ENCODE data around the gene CMKLR1.

Gene CMKLR1

GRCh38 chr12:108360487-108360886 is 21.4 kb upstream of the CMKLR1 start:
- DNase-seq: no peak

- DNase-seq: no peak
Observed at GRCh38 chr12:108360057-108360456, 20.9 kb upstream of the CMKLR1 start.

GRCh38 chr12:108358580-108358965 is 19.5 kb upstream of the CMKLR1 start:
- DNase-seq: no peak

DNA sequence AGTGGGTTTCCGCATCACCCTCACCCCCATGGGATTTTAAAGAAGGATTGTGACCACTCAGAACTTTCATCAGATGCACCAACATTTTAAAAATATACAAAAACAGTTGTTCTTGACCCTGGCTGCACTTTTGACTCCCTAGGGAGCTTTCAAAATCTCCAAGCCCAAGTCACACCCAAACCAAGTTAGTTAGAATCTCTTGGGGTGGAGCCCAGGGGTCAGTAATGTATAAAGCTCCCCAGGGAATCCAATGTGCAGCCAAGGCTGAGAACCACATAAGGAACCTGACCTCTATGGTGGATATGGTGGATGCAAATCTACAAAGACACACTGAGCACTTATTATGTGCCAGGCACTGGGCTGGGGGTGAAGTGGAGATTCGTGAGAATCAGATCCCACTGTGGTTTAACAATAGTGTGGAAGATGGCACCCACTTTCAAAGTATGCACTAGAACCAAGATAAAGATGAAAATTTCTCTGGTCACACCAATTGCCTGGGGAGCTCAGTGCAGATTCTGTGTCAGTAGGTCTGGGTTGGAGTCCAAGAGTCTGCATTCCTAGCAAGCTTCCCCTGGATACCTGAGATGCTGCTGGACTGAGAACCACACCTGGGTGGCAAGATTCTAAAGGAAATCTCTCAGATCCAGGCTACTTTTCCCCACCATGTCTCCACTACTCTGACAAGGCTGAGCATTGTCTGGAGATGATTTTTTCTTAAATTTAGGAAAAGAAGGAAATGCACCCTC is 18.9 kb upstream of the CMKLR1 start:
- DNase-seq: no peak

DNA sequence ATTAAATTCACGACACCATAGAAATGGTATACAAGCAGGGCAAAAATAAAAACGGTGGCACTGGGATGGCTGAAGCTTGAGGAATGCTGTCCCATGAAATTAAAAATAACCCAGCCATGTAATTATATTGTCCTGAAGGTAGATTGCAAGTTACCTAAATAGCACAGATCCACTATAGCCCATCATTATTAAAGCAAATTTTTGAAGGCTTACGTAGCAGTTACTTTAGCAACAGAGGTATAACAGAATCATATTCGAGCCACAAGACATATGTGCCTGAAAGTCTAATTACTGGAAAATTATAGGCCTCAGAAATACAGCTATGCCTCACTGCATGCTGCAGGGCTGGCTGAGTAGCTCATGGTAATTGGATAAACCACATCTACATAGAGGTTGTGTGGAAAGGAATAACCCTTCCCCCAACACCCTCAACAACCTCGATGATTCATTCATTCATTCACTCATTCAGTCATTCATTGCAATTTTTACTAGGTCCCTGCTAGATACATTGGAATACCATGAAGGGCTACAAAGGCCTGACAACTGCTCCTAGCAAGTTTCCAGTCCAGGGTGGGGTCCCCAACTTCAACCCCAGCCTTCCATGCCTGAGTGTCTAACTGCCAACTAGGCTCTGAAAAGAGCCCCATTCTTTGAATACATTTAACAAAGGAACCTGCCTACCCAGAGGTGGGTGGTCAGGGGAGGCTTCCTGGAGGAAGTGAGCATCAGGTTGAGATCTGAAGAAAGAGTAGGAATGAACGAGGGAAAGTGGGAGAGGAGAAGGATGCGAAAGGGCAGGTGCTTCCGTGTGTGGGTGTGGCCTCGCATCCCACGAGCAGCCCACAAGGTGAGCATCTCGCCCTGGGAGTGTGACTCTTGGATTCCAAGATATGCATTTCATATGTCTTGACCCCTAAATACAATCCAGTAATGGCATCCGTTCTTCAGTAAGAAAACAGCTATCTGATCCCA is 18.0 kb upstream of the CMKLR1 start:
- no peak for DNase-seq

GRCh38 chr12:108355069-108355468 is 16.0 kb upstream of the CMKLR1 start:
- DNase-seq: no peak

- no peak for DNase-seq
Observed at GRCh38 chr12:108352591-108352990, 13.5 kb upstream of the CMKLR1 start.

GRCh38 chr12:108350511-108350910 is 11.4 kb upstream of the CMKLR1 start:
- no peak for DNase-seq

GRCh38 chr12:108349278-108349688 is 10.2 kb upstream of the CMKLR1 start:
- no peak for DNase-seq

GRCh38 chr12:108348842-108349241 is 9.7 kb upstream of the CMKLR1 start:
- DNase-seq: no peak

DNA sequence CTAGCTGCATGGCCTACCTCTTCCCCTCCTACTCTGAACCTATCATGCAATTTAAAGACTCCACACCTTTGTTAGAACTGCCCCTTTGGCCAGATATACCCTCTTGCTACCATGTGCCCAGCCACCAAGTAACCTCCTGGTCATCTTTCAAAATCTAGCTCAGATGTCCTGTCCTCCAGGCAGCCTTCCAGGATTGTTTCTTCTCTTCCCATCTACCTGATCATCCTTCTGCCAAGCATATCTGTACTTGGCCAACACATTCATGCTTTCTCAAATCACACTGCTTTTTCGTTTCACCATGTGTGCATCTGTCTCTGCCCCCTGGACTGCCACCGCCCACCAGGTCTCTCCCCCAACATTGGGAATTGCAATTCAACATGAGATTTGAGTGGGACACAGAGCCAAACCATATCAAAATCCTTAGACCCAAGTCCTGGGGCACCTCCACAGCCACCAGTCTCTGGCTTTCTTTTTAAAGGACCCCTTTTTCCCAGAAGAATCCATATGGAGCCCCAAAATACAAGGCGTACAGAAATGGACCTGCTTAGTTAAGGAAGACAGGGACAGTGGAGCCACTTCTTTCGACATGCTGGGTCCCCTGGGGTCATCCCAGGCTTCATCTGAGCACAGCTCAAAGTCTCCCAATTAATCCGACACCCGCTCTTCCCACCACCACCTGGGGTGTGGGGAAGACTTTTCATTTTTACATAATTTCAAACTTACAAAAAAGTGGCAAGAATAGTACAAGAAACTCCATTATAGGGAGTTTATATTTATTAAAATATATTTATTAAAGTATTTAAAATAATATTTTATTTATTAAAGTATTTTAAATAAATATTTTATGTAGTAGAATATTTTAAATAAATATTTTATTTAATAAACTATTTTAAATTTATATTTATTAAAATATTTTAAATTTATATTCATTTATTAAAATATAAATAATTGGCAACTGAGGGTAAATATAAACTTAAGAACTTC is 7.9 kb upstream of the CMKLR1 start:
- DNase-seq: no peak

- DNase-seq: no peak
Observed at GRCh38 chr12:108345716-108346633, 6.9 kb upstream of the CMKLR1 start.

- no peak for DNase-seq
Observed at GRCh38 chr12:108342985-108343384, 3.9 kb upstream of the CMKLR1 start.

DNA sequence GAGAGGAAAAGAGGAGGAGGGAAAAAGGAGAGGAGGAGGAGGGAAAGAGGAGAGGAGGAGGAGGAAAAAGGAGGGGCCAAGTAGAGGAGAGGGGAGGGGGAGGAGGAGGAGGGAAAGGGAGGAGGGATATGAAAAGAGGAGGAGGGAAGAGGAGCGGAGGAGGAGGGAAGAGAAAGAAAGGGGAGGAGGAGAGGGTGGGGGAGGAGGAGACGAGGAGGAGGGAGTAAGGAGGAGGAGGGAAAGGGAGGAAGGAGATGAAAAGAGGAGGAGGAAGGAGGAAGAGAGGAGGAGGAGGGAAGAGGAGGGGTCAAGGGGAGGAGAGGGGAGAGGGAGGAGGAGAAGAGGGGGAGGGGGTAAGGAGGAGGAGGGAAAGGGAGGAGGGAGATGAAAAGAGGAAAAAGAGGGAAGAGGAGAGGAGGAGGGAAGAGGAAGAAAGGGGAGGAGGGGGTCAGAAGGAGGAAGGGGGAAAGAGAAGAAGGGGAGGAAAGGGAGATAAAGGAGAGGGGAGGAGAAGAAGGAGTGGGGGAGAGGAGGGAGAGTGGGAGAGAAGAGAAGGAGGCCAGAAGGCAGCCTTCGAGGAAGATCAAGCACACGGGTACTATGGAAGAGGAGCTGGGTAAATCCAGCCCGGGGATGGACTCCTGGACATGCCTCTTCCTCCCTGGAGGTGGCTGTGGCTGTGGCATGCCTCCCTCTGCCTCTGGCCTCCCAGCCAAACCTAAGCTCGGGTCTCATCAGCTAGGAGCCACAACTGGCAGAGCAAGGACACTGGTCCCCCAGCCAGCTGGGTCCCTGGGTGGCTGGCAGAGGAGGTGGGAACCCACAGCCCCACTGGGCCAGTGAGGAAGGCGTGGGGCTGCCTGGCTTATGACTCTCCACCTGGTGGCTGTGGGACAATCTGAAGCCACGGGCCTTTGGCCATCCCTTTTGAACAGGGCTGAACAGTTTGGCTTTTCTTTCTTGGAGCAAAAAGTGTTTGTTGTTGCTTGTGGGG is 3.0 kb upstream of the CMKLR1 start:
- no peak for DNase-seq

- DNase-seq: no peak
Observed at GRCh38 chr12:108341356-108341755, 2.2 kb upstream of the CMKLR1 start.

- DNase-seq: no peak
Observed at GRCh38 chr12:108340037-108340436, 926 bp upstream of the CMKLR1 start.

DNA sequence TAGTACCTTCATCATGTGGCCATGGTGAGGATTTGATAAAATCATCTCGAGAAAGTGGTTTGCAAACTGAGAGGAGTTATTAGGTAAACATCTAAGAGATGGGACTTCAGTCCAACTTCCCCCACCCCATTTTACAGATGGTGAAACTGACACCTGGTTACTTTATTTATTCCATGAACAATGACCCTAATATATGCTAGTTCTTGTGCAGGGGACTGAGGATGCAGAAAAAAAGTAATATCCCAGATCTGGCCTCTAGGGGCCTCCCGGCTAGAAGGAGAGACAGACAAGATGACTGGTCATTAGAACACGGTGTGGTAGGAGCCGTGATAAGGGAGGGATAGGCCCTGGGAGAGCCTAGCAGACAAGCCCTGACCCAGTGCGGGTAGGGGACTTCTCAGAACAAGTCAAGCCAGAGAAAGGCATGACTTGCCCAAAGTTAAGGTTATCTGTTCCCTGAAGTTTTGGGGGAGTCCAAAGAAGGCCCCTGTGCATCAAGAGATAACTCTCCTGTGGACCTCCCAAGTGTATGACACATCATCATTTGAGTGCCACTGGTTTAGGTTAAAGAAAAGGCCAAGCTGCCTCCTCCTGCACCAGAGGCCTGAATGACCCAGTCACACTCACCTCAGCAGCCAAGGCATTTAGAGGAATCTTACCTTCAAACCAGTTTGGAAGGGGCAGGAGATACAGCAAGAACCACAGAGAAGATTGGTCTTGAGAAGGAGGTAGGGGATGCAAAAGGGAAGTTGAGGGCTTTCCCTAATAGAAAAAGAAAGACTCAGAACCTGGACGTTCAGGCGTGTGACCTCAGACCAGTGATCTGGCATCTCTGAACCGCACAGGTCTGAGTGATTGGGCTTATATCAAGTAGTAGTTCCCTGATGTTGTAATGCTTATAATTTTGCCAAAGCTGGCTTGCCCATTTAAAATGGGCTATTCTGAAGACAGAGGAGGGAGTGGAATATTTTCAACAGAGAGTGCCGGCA is 1.6 kb downstream of the CMKLR1 start:
- DNase-seq: no peak

GRCh38 chr12:108335349-108336119 is 3.6 kb downstream of the CMKLR1 start:
- no peak for DNase-seq

Measured in CD4-positive, alpha-beta T cell treated with Interleukin-15 for 1 hour (primary cell).